MCF 10A (cell line): ENCODE results near the gene EMCN. TPM values are rescaled to one million over a fixed set of nuclear protein-coding genes. Genes with fewer than 3 reads are reported as not detected.

Source experiments
- BruUV-seq: library from RNA; stranded (reverse); fragments of 400-500 nt; replicated peaks from 2 replicates; lab custom pipeline; 2021; lab: Mats Ljungman, UMichigan
- CTCF ChIA-PET: fragments of 300-600 bp; sonication (Branson Sonifier 250); formaldehyde crosslinking; extraction: SDS; loops from one replicate; lab custom pipeline; 2021; ENCODE audit warnings: antibody characterized with exemption, inconsistent platforms; lab: Yijun Ruan, JAX
- POLR2A ChIA-PET: fragments of 300-600, 350-650 bp; sonication (Branson Sonifier 250); formaldehyde crosslinking; extraction: SDS; loops from one replicate; lab custom pipeline; 2020; ENCODE audit warnings: antibody characterized with exemption, inconsistent platforms; lab: Yijun Ruan, JAX
- DNase-seq: peaks from one replicate; pipeline ENCODE4 v3.0.0-alpha.2; 2018; ENCODE audit not compliant: unreplicated experiment
- H3K27ac Mint-ChIP-seq: one replicate; pipeline ENCODE4 v1.8.0; 2022; ENCODE audit warnings: mild to moderate bottlenecking, low read depth, mixed read lengths; ENCODE audit not compliant: unreplicated experiment
- H3K27me3 Mint-ChIP-seq: one replicate; pipeline ENCODE4 v1.8.0; 2022; ENCODE audit warnings: mixed read lengths; ENCODE audit not compliant: insufficient read depth, unreplicated experiment
- H3K36me3 Mint-ChIP-seq: one replicate; pipeline ENCODE4 v1.8.0; 2022; ENCODE audit warnings: mild to moderate bottlenecking, moderate library complexity, mixed read lengths; ENCODE audit not compliant: insufficient read depth, unreplicated experiment
- H3K4me1 Mint-ChIP-seq: one replicate; pipeline ENCODE4 v1.8.0; 2022; ENCODE audit warnings: mixed read lengths; ENCODE audit not compliant: insufficient read depth, unreplicated experiment
- H3K4me3 Mint-ChIP-seq: one replicate; pipeline ENCODE4 v1.8.0; 2022; ENCODE audit warnings: mild to moderate bottlenecking, moderate library complexity, mixed read lengths; ENCODE audit not compliant: unreplicated experiment
- H3K9me3 Mint-ChIP-seq: one replicate; pipeline ENCODE4 v1.8.0; 2022; ENCODE audit warnings: mixed read lengths; ENCODE audit not compliant: unreplicated experiment
- intact Hi-C: fragments of 100-400 bp; cut with micrococcal nuclease; formaldehyde crosslinking; loops from 2 replicates; pipeline ENCODE4 v1.14.1; 2022
- total RNA-seq: library from RNA; stranded (reverse); gene quantifications from 2 replicates; pipeline ENCODE4 v1.2.3, GENCODE V29; 2022
- TF ChIP-seq, protein P1 (sequence below): fragments of 200-600 bp; IDR thresholded peaks from one replicate; pipeline ENCODE4 v1.8.0; 2022; ENCODE audit warnings: antibody characterized with exemption, mild to moderate bottlenecking; ENCODE audit not compliant: unreplicated experiment

Gene EMCN
- total RNA-seq, 1 experiment from 2014 or later, result not detected

DNA sequence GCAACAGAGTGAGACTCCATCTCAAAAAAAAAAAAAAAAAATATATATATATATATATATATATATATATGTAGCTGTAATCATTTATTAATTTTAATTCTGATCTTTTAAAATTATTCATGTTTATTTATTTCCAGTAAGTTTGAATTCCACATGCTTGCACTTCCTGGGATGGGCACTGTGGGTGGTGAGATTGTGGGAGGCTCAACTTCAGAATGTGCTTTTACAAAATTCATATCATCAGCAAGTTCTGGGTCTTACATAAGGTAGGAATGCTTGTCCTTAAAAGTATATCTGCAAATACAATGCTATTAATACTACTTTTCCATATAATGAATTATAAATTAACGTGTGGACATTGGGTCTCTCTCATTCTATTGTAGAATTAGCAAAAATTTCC lies 156.5 kb downstream of the EMCN start:
- H3K27ac Mint-ChIP-seq, result no peak overlapping the region
- H3K36me3 Mint-ChIP-seq, result no peaks in the 10 kb centered on the region
- no peak for DNase-seq
- POLR2A ChIA-PET, result interaction anchor here (1.2 kb wide), 1 partner anchor 15 kb away, joined by 4 read pairs; no protein-coding TSS in a partner anchor
- intact Hi-C loops, result no loop called here
- BruUV-seq, result no TSS peak
- CTCF ChIA-PET, result interaction anchor here (1.0 kb wide), 1 partner anchor 268 kb away, joined by 3 read pairs; no protein-coding TSS in a partner anchor
- no peak overlapping the region for H3K4me3 Mint-ChIP-seq
- TF ChIP-seq, protein P1, sequence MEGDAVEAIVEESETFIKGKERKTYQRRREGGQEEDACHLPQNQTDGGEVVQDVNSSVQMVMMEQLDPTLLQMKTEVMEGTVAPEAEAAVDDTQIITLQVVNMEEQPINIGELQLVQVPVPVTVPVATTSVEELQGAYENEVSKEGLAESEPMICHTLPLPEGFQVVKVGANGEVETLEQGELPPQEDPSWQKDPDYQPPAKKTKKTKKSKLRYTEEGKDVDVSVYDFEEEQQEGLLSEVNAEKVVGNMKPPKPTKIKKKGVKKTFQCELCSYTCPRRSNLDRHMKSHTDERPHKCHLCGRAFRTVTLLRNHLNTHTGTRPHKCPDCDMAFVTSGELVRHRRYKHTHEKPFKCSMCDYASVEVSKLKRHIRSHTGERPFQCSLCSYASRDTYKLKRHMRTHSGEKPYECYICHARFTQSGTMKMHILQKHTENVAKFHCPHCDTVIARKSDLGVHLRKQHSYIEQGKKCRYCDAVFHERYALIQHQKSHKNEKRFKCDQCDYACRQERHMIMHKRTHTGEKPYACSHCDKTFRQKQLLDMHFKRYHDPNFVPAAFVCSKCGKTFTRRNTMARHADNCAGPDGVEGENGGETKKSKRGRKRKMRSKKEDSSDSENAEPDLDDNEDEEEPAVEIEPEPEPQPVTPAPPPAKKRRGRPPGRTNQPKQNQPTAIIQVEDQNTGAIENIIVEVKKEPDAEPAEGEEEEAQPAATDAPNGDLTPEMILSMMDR, result no peak
- H3K27me3 Mint-ChIP-seq, result no peaks in the 10 kb centered on the region
- H3K9me3 Mint-ChIP-seq, result peaks cover 13% of the 10 kb centered on the region
- no peaks in the 10 kb centered on the region for H3K4me1 Mint-ChIP-seq

DNA sequence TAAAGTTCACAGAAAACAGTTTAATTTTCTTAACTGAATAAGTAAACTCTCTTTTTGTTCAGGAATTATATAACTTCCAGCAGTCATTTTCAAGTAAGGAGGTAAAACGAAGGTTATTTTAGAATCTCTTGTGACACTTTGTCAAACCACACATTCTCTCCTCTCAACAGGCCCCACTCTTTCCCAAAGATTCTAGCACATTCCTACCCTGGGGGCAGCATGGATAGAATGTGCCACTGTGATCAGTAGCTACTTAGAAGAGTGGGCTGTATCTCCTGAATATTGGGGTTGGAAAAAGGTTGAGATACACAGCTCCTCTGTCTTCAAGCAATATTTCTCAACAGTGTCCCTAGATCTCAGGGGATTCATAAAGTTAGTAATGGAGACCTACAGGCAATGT lies 157.6 kb downstream of the EMCN start:
- Mint-ChIP-seq H3K9me3 (peaks cover 15% of the 10 kb centered on the region), H3K27ac (no peak overlapping the region), H3K4me1 (no peaks in the 10 kb centered on the region), H3K4me3 (no peak overlapping the region), H3K27me3 (no peaks in the 10 kb centered on the region), H3K36me3 (no peaks in the 10 kb centered on the region)
- intact Hi-C loops, result no loop called here
- CTCF ChIA-PET, result interaction anchor here (1.0 kb wide), 1 partner anchor 267 kb away, joined by 3 read pairs; no protein-coding TSS in a partner anchor
- no TSS peak for BruUV-seq
- TF ChIP-seq, protein P1, result no peak
- POLR2A ChIA-PET, result interaction anchor here (0.5 to 1.0 kb wide), 2 partner anchors 26 to 574 kb away, joined by 3 read pairs; no protein-coding TSS in a partner anchor
- no peak for DNase-seq

DNA sequence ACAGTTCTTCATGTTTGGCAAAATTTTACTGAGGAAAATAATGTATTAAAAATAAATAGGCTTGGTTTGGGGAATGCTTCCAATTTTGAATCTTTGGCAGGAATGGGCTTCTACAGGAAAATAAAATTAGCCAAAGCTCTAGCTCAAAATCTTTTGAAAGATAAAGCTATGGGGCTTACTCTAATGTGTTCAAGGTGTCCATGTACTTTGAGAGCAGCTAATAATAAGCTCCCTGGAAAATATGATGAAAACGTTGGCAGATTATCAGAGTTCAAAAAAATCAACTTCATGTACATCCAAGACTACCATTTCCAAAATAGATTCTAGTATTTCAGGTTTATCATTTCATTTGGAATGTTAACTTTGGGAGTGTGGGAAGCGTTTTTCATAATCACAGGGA lies 158.4 kb downstream of the EMCN start:
- H3K27me3 Mint-ChIP-seq, result no peaks in the 10 kb centered on the region
- H3K27ac Mint-ChIP-seq, result no peak overlapping the region
- CTCF ChIA-PET, result interaction anchor here (0.5 kb wide), 1 partner anchor 346 kb away, joined by 3 read pairs; no protein-coding TSS in a partner anchor
- POLR2A ChIA-PET, result interaction anchor here (1.2 kb wide), 1 partner anchor 19 kb away, joined by 3 read pairs; no protein-coding TSS in a partner anchor
- intact Hi-C loops, result no loop called here
- DNase-seq, result no peak
- no TSS peak for BruUV-seq
- H3K4me1 Mint-ChIP-seq, result no peaks in the 10 kb centered on the region
- TF ChIP-seq, protein P1, result no peak
- no peak overlapping the region for H3K4me3 Mint-ChIP-seq
- H3K9me3 Mint-ChIP-seq, result peaks cover 15% of the 10 kb centered on the region
- H3K36me3 Mint-ChIP-seq, result no peaks in the 10 kb centered on the region

DNA sequence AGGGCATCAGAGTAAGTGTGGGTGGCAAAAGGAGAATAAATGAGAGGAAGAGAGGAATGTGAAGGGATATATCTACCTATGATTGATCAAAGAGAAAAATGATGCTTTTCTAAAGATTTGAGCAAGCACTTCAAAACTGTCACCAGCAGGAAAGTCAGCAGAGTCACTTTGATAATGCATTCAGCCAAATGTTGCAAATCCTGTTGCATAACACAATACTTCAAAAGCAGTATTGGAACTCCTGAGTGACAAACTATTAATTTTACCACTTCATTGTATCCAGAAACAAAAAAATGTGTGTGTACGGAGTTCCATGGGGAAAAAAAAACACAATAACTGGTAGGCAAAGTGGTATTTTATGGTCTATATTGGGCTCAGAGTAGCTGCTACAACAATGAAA lies 160.3 kb downstream of the EMCN start:
- ChIA-PET CTCF (interaction anchor here (0.6 kb wide), 3 partner anchors 108 to 188 kb away, joined by 3 to 4 read pairs (median 3); no protein-coding TSS in a partner anchor), POLR2A (interaction anchor here (0.7 kb wide), 1 partner anchor 183 kb away, joined by 3 read pairs; no protein-coding TSS in a partner anchor)
- Mint-ChIP-seq H3K27me3 (no peaks in the 10 kb centered on the region), H3K27ac (no peak overlapping the region), H3K4me1 (no peaks in the 10 kb centered on the region), H3K4me3 (no peak overlapping the region), H3K9me3 (peaks cover 19% of the 10 kb centered on the region), H3K36me3 (no peaks in the 10 kb centered on the region)
- intact Hi-C loops, result no loop called here
- TF ChIP-seq, protein P1, result no peak
- BruUV-seq, result no TSS peak
- no peak for DNase-seq
